ENCODE data around the gene MAPK4.

The MAPK4 gene

GRCh38 chr18:50665015-50665414, 105.1 kb downstream of the MAPK4 start:
- Histone ChIP-seq H3K4me3 (replicated peaks; ENCODE audit: insufficient read depth, low read length) (no peak overlapping the region), H3K27ac (replicated peaks) (no peak overlapping the region), H3K27me3 (ENCODE audit: insufficient read depth, poor library complexity, severe bottlenecking) (peaks cover 6% of the 10 kb centered on the region)
- DNase-seq (ENCODE audit: low read depth in 1 of 2, low spot score in 1 of 2), result no peak
- TF ChIP-seq GABPA (IDR thresholded peaks at IDR 0.05; ENCODE audit: low read depth) (no peak), POLR2AphosphoS5 (IDR thresholded peaks at IDR 0.05; ENCODE audit: low read depth) (no peak), CTCF (IDR thresholded peaks at IDR 0.05; ENCODE audit: insufficient read depth, low read length) (no peak), REST (IDR thresholded peaks at IDR 0.05; ENCODE audit: insufficient replicate concordance, low read depth) (no peak), SPI1 (IDR thresholded peaks at IDR 0.05; ENCODE audit: borderline replicate concordance, low read depth) (no peak)

GRCh38 chr18:50665519-50665918, 105.6 kb downstream of the MAPK4 start:
- no peak for DNase-seq (ENCODE audit: low read depth in 1 of 2, low spot score in 1 of 2)
- TF ChIP-seq CTCF (IDR thresholded peaks at IDR 0.05; ENCODE audit: insufficient read depth, low read length) (no peak), GABPA (IDR thresholded peaks at IDR 0.05; ENCODE audit: low read depth) (no peak), REST (IDR thresholded peaks at IDR 0.05; ENCODE audit: insufficient replicate concordance, low read depth) (no peak), POLR2AphosphoS5 (IDR thresholded peaks at IDR 0.05; ENCODE audit: low read depth) (no peak), SPI1 (IDR thresholded peaks at IDR 0.05; ENCODE audit: borderline replicate concordance, low read depth) (no peak)
- H3K27me3 ChIP-seq (ENCODE audit: insufficient read depth, poor library complexity, severe bottlenecking), result peaks cover 6% of the 10 kb centered on the region
- H3K27ac ChIP-seq (replicated peaks), result no peak overlapping the region
- no peak overlapping the region for H3K4me3 ChIP-seq (replicated peaks; ENCODE audit: insufficient read depth, low read length)

- Histone ChIP-seq H3K27ac (replicated peaks) (no peak overlapping the region), H3K4me3 (replicated peaks; ENCODE audit: insufficient read depth, low read length) (no peak overlapping the region), H3K27me3 (ENCODE audit: insufficient read depth, poor library complexity, severe bottlenecking) (peaks cover 6% of the 10 kb centered on the region)
- no peak for DNase-seq (ENCODE audit: low read depth in 1 of 2, low spot score in 1 of 2)
- TF ChIP-seq GABPA (IDR thresholded peaks at IDR 0.05; ENCODE audit: low read depth), result no peak
- TF ChIP-seq SPI1 (IDR thresholded peaks at IDR 0.05; ENCODE audit: borderline replicate concordance, low read depth), result no peak
- TF ChIP-seq POLR2AphosphoS5 (IDR thresholded peaks at IDR 0.05; ENCODE audit: low read depth), result no peak
- TF ChIP-seq CTCF (IDR thresholded peaks at IDR 0.05; ENCODE audit: insufficient read depth, low read length), result no peak
- TF ChIP-seq REST (IDR thresholded peaks at IDR 0.05; ENCODE audit: insufficient replicate concordance, low read depth), result no peak
Measured at GRCh38 chr18:50666536-50666935, 106.6 kb downstream of the MAPK4 start.
